ENCODE data around the gene ZNF547.
"Not testable (repeated sequence)": the region's sequence is repeated elsewhere in the genome, so short reads cannot be mapped to it uniquely, and the experiment has no call there.

ZNF547 gene

DNA sequence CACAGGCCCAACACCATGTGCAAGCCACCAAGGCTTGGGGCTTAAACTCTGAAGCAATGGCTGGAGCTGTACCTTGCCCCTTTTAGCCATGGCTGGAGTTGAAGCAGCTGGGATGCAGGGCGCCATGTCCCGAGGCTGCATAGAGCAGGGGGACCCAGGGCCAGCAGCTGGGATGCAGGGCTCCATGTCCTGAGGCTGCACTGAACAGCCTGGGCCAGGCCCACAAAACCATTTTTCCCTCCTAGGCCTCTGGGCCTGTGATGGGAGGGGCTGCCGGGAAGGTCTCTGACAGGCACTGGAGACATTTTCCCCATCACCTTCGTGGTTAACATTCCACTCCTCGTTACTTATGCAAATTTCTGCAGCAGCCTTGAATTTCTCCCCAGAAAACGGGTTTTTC lies 10.8 kb downstream of the ZNF547 start:
- in situ Hi-C loops (cut with HindIII; ENCODE audit: low sequenced_read_pairs) = no loop called here

- in situ Hi-C loops (cut with HindIII; ENCODE audit: low sequenced_read_pairs) = not testable (repeated sequence)
Observed at GRCh38 chr19:57374647-57375046, 11.3 kb downstream of the ZNF547 start.

DNA sequence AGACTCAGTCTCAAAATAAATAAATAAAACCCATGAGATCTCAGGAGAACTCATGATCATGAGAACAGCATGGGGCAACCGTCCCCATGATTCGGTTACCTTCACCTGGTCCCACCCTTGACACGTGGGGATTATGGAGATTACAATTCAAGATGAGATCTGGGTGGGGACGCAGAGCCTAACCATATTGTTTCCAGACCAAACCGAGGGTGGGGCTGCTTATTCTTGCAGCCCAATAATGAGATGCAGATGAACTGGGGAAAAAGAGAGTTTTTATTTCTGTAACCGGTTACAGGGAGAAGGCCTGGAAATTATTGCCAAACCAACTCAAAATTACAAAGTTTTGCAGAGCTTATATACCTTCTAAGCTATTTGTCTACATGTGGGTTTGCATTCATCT lies 12.8 kb downstream of the ZNF547 start:
- in situ Hi-C loops (cut with HindIII; ENCODE audit: low sequenced_read_pairs) = no loop called here

GRCh38 chr19:57377498-57378146 lies 14.3 kb downstream of the ZNF547 start:
- in situ Hi-C loops (cut with HindIII; ENCODE audit: low sequenced_read_pairs) = no loop called here

DNA sequence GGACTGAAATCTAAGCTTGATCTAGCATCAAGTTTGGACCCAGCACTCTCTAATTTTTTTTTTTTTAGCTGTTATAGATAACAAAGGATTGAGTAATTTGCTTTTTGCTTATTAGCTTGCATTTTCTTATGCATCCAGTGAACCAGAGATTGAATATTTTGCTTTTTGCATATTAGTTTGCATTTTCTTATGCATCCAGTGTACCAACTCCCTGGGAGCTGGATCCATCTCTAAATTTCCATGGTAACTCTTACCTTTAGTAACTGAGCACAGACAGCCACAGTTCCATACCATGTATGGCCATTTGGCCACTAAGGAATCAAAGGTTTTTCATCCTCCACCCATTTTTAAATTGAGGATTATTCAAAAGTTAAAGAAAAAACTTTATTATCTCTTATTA lies 17.6 kb downstream of the ZNF547 start:
- in situ Hi-C loops (cut with HindIII; ENCODE audit: low sequenced_read_pairs) = loop anchor here (5.0 to 10.0 kb wide), 2 partner anchors 54 to 136 kb away; partner anchors contain the start of gene ZNF805

- in situ Hi-C loops (cut with HindIII; ENCODE audit: low sequenced_read_pairs) = loop anchor here (5.0 to 10.0 kb wide), 2 partner anchors 56 to 138 kb away; partner anchors contain the start of gene ZNF805
Observed at GRCh38 chr19:57382806-57383488, 19.6 kb downstream of the ZNF547 start.

DNA sequence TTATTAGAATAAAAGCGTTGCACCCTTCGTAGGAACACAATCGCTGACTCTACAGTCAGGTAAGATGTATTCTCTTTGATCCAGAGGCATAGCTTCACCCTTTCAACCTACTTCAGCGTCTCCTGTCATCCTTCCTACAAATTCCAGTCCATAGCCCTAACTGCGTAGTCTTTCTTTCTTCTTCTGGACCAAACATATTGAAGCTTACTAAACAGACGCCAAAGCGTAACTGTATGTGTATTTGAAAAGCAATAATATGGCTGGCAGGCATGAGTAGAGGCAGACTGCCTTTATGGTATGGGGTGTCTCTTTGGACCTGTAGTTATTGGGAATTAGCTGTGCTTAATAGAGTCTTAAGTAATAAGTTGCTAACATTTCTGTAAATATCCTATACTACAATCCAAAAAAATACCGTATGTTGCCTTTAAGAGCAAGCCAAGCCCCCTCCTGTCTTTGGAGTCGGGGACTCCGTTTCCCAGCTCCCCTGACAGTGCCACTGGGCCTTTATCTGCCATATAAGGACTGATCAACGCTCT lies 25.9 kb downstream of the ZNF547 start:
- in situ Hi-C loops (cut with HindIII; ENCODE audit: low sequenced_read_pairs) = loop anchor here (10.0 kb wide), 1 partner anchor 144 kb away; the partner anchor contains the start of gene ZNF805

GRCh38 chr19:57389730-57390598 lies 26.6 kb downstream of the ZNF547 start, which contains the start of gene ZNF548:
Gene ZNF548 (plus strand): TSS chr19:57389854. CDS start chr19:57390100, 246 bp downstream.
- in situ Hi-C loops (cut with HindIII; ENCODE audit: low sequenced_read_pairs) = loop anchor here (10.0 kb wide), 1 partner anchor 145 kb away; the partner anchor contains the start of gene ZNF805

- in situ Hi-C loops (cut with HindIII; ENCODE audit: low sequenced_read_pairs) = no loop called here
Observed at GRCh38 chr19:57395710-57396109, 32.4 kb downstream of the ZNF547 start.

DNA sequence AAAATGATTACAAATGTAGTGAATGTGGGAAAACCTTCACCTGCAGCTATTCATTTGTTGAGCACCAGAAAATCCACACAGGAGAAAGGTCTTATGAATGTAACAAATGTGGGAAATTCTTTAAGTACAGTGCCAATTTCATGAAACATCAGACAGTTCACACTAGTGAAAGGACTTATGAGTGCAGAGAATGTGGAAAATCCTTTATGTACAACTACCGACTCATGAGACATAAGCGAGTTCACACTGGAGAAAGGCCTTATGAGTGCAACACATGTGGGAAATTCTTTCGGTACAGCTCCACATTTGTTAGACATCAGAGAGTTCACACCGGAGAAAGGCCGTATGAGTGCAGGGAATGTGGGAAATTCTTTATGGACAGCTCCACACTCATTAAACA lies 35.5 kb downstream of the ZNF547 start:
- in situ Hi-C loops (cut with HindIII; ENCODE audit: low sequenced_read_pairs) = no loop called here

- in situ Hi-C loops (cut with HindIII; ENCODE audit: low sequenced_read_pairs) = no loop called here
Observed at GRCh38 chr19:57403737-57404563, 40.6 kb downstream of the ZNF547 start.

GRCh38 chr19:57406516-57407123 lies 43.3 kb downstream of the ZNF547 start:
- in situ Hi-C loops (cut with HindIII; ENCODE audit: low sequenced_read_pairs) = no loop called here

DNA sequence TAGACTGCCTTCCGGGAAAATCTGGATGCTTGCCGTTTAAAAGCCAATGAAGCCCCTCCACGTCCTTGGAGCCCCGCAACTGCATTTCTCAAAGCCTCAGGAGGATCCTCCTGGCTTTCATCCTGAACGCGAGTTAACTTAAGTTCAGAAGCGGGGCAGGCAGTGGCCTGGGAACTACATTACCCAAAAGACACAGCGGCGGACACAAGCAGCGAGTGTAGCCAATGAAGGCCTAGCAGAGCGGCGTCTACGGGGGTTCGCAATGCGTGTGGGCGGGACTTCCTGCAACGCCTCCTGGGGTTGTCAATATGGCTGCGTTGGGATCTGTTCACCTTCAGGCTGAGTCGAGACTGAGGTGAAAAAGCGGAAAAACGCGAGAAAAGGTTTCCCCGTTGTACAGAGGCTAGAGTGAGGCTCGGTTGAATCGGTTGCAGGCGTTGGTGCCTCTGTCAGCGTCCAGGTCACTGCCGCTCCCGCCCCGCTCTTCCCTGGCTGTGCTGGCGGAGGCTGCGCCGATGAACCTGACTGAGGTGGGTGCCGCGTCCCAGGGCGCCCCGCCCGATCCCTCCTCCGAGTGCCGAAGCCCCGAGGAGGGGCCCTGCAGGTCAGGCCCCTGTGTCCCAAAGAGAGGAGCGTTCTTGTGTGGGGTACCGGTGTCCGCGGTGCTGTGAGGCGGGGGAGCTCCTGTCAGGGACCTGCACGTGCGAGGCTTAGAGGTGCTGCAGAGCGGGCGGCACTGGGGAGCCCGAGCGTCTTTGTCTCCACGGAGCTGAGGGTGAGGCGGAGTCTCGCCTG lies 47.7 kb downstream of the ZNF547 start, which contains the start of gene ZNF17:
Gene ZNF17 (plus strand): TSS at position 285 of the 795 bp plus-strand sequence. CDS start 2,455 bp downstream, outside the sequence.
- in situ Hi-C loops (cut with HindIII; ENCODE audit: low sequenced_read_pairs) = no loop called here

DNA sequence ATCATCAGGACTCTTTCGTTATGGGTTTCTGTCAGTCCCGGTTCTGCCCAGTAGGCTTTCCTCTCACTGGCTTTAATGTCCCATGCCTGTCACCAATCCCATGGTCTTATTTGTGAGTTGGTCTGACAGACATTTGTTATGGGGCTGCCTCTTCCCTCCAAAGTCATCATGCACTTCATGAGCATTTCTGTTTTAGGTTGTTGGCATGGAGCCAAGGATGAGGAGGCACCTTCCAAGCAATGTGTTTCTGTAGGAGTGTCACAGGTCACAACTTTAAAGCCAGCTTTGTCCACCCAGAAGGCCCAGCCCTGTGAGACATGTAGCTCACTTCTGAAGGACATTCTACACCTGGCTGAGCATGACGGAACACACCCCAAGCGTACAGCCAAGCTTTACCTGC lies 56.1 kb downstream of the ZNF547 start:
- in situ Hi-C loops (cut with HindIII; ENCODE audit: low sequenced_read_pairs) = no loop called here

- in situ Hi-C loops (cut with HindIII; ENCODE audit: low sequenced_read_pairs) = no loop called here
Observed at GRCh38 chr19:57421037-57421436, 57.7 kb downstream of the ZNF547 start.
